HEK293 (cell line): ENCODE results near the gene GJA3.

Source experiments
- CTCF ChIA-PET: fragments of 350-600 bp; formaldehyde crosslinking; extraction: SDS; loops from one replicate; lab custom pipeline; 2021; ENCODE audit warnings: antibody characterized with exemption; lab: Yijun Ruan, JAX
- POLR2A ChIA-PET: fragments of 300-600 bp; formaldehyde crosslinking; extraction: SDS; loops from one replicate; lab custom pipeline; 2020; ENCODE audit warnings: antibody characterized with exemption, inconsistent platforms; lab: Yijun Ruan, JAX
- H3K27ac ChIP-seq: fragments of 200-500 bp; sonication (Bioruptor generic); 2 replicates; pipeline ENCODE4 v1.5.1; 2014; ENCODE audit warnings: low read depth, low read length, control low read depth, inconsistent platforms; ENCODE audit errors: extremely low read depth
- H3K36me3 ChIP-seq, 2 experiments: fragments of 200-500 bp in 1 of 2; sonication (Bioruptor generic) in 1 of 2; 1 replicate in 1 of 2; 2 replicates in 1 of 2; pipeline ENCODE4 v1.5.1; 2014 to 2017; ENCODE audit warnings: inconsistent platforms in 2 of 2, low read length in 2 of 2; ENCODE audit not compliant: control insufficient read depth in 2 of 2, insufficient read depth in 1 of 2
- H3K4me1 ChIP-seq: fragments of 200-500 bp; sonication (Bioruptor generic); 2 replicates; pipeline ENCODE4 v1.5.1; 2014; ENCODE audit warnings: mild to moderate bottlenecking, low read length, inconsistent platforms; ENCODE audit not compliant: control insufficient read depth, insufficient read depth
- H3K4me3 ChIP-seq: 2 replicates; pipeline ENCODE4 v1.5.1; 2011; ENCODE audit warnings: low read depth, mild to moderate bottlenecking, control low read depth, low read length, moderate library complexity
- H3K9me3 ChIP-seq: fragments of 200-500 bp; sonication (Bioruptor generic); 2 replicates; pipeline ENCODE4 v1.5.1; 2014; ENCODE audit warnings: low read depth, low read length, inconsistent platforms; ENCODE audit not compliant: control insufficient read depth, insufficient read depth
- KLF7 ChIP-seq: fragments of 450-650 bp; formaldehyde crosslinking; IDR thresholded peaks from 2 replicates; pipeline ENCODE4 v1.5.1; 2016; ENCODE audit warnings: missing biosample characterization, missing genetic modification characterization, borderline replicate concordance
- SP3 ChIP-seq: fragments of 450-650 bp; formaldehyde crosslinking; IDR thresholded peaks from 2 replicates; pipeline ENCODE4 v1.5.1; 2016; ENCODE audit warnings: missing biosample characterization, missing genetic modification characterization
- ZIC2 ChIP-seq: fragments of 450-650 bp; formaldehyde crosslinking; IDR thresholded peaks from 2 replicates; pipeline ENCODE4 v1.5.1; 2016; ENCODE audit warnings: missing biosample characterization, missing genetic modification characterization
- ZNF155 ChIP-seq: fragments of 450-650 bp; formaldehyde crosslinking; IDR thresholded peaks from 2 replicates; pipeline ENCODE4 v1.5.1; 2016; ENCODE audit warnings: missing biosample characterization, missing genetic modification characterization
- ZNF169 ChIP-seq: fragments of 450-650 bp; formaldehyde crosslinking; IDR thresholded peaks from 2 replicates; pipeline ENCODE4 v1.5.1; 2016; ENCODE audit warnings: missing biosample characterization, missing genetic modification characterization
- ZNF24 ChIP-seq: fragments of 450-650 bp; formaldehyde crosslinking; IDR thresholded peaks from 2 replicates; pipeline ENCODE4 v1.5.1; 2016; ENCODE audit warnings: missing biosample characterization, missing genetic modification characterization
- ZNF266 ChIP-seq: fragments of 450-650 bp; formaldehyde crosslinking; IDR thresholded peaks from 2 replicates; pipeline ENCODE4 v1.5.1; 2016; ENCODE audit warnings: missing biosample characterization, missing genetic modification characterization, low read depth
- ZNF292 ChIP-seq: fragments of 450-650 bp; formaldehyde crosslinking; IDR thresholded peaks from 2 replicates; pipeline ENCODE4 v1.5.1; 2016; ENCODE audit warnings: low read depth, missing biosample characterization, missing genetic modification characterization, borderline replicate concordance
- ZNF37A ChIP-seq: fragments of 450-650 bp; IDR thresholded peaks from 2 replicates; pipeline ENCODE4 v1.5.1; 2018; ENCODE audit warnings: missing biosample characterization, missing genetic modification characterization
- ZNF404 ChIP-seq: fragments of 450-650 bp; formaldehyde crosslinking; IDR thresholded peaks from 2 replicates; pipeline ENCODE4 v1.5.1; 2017; ENCODE audit warnings: missing biosample characterization, missing genetic modification characterization
- ZNF501 ChIP-seq: fragments of 450-650 bp; formaldehyde crosslinking; IDR thresholded peaks from 2 replicates; pipeline ENCODE4 v1.5.1; 2016; ENCODE audit warnings: missing biosample characterization, missing genetic modification characterization
- ZNF544 ChIP-seq: fragments of 450-650 bp; formaldehyde crosslinking; IDR thresholded peaks from 2 replicates; pipeline ENCODE4 v1.5.0; 2017; ENCODE audit warnings: missing biosample characterization, missing genetic modification characterization
- ZNF571 ChIP-seq: fragments of 450-650 bp; formaldehyde crosslinking; IDR thresholded peaks from 2 replicates; pipeline ENCODE4 v1.5.0; 2017; ENCODE audit warnings: missing biosample characterization, missing genetic modification characterization
- ZNF585B ChIP-seq: fragments of 450-650 bp; formaldehyde crosslinking; IDR thresholded peaks from 2 replicates; pipeline ENCODE4 v1.5.1; 2016; ENCODE audit warnings: missing biosample characterization, missing genetic modification characterization
- ZNF600 ChIP-seq: fragments of 450-650 bp; formaldehyde crosslinking; IDR thresholded peaks from 2 replicates; pipeline ENCODE4 v1.5.1; 2016; ENCODE audit warnings: missing biosample characterization, missing genetic modification characterization
- ZNF610 ChIP-seq: fragments of 450-650 bp; formaldehyde crosslinking; IDR thresholded peaks from 2 replicates; pipeline ENCODE4 v1.5.1; 2016; ENCODE audit warnings: missing biosample characterization, missing genetic modification characterization, borderline replicate concordance
- ZNF776 ChIP-seq: fragments of 450-650 bp; formaldehyde crosslinking; IDR thresholded peaks from 2 replicates; pipeline ENCODE4 v1.5.0; 2017; ENCODE audit warnings: missing biosample characterization, missing genetic modification characterization, borderline replicate concordance
- TF ChIP-seq, protein P1 (sequence below): fragments of 450-650 bp; formaldehyde crosslinking; IDR thresholded peaks from 2 replicates; pipeline ENCODE4 v1.5.0; 2017; ENCODE audit warnings: missing biosample characterization, missing genetic modification characterization, borderline replicate concordance
- TF ChIP-seq, protein P2 (sequence below): fragments of 450-650 bp; formaldehyde crosslinking; IDR thresholded peaks from 2 replicates; pipeline ENCODE4 v1.5.1; 2016; ENCODE audit warnings: missing biosample characterization, missing genetic modification characterization
- TF ChIP-seq, protein P3 (sequence below): sonication (generic); formaldehyde crosslinking; IDR thresholded peaks from 2 replicates; pipeline ENCODE4 v1.8.1; 2022; ENCODE audit warnings: mild to moderate bottlenecking, moderate library complexity, missing genetic modification reagents
- TF ChIP-seq, protein P4 (sequence below): fragments of 450-650 bp; formaldehyde crosslinking; IDR thresholded peaks from 2 replicates; pipeline ENCODE4 v1.5.1; 2016; ENCODE audit warnings: missing biosample characterization, missing genetic modification characterization
- TF ChIP-seq, protein P5 (sequence below): fragments of 450-650 bp; formaldehyde crosslinking; IDR thresholded peaks from 2 replicates; pipeline ENCODE4 v1.5.1; 2016; ENCODE audit warnings: missing biosample characterization, missing genetic modification characterization

The GJA3 gene

DNA sequence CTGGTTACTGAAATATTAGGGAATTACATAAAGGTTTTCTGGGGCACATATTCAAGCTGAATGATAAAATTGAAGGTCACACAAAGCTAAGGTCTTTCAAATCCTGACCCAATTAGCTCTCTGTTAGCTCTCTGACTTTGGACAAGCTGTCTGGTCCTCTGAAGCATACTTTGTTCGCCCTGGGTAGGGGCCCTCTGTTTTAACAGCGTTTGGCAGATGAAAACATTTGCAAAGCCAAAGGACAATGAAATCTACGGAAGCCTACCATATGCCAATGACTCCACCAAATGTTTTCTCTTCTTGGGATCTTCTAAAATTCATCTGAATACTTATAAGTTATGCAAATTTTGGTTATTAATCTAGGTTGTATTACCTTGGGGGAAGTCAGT lies 14.5 kb upstream of the GJA3 start:
- TF ChIP-seq ZNF37A (tag by site-specific recombination) (no peak), ZNF266 (tag by site-specific recombination) (no peak), ZNF155 (tag by site-specific recombination) (no peak), ZNF610 (tag by site-specific recombination) (no peak), ZNF292 (tag by site-specific recombination) (no peak), SP3 (tag by site-specific recombination) (no peak), ZNF544 (tag by site-specific recombination) (no peak), ZNF571 (no peak), ZNF169 (tag by site-specific recombination) (no peak)
- TF ChIP-seq, protein P1, sequence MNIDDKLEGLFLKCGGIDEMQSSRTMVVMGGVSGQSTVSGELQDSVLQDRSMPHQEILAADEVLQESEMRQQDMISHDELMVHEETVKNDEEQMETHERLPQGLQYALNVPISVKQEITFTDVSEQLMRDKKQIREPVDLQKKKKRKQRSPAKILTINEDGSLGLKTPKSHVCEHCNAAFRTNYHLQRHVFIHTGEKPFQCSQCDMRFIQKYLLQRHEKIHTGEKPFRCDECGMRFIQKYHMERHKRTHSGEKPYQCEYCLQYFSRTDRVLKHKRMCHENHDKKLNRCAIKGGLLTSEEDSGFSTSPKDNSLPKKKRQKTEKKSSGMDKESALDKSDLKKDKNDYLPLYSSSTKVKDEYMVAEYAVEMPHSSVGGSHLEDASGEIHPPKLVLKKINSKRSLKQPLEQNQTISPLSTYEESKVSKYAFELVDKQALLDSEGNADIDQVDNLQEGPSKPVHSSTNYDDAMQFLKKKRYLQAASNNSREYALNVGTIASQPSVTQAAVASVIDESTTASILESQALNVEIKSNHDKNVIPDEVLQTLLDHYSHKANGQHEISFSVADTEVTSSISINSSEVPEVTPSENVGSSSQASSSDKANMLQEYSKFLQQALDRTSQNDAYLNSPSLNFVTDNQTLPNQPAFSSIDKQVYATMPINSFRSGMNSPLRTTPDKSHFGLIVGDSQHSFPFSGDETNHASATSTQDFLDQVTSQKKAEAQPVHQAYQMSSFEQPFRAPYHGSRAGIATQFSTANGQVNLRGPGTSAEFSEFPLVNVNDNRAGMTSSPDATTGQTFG (tag by site-specific recombination): no peak
- TF ChIP-seq, protein P2, sequence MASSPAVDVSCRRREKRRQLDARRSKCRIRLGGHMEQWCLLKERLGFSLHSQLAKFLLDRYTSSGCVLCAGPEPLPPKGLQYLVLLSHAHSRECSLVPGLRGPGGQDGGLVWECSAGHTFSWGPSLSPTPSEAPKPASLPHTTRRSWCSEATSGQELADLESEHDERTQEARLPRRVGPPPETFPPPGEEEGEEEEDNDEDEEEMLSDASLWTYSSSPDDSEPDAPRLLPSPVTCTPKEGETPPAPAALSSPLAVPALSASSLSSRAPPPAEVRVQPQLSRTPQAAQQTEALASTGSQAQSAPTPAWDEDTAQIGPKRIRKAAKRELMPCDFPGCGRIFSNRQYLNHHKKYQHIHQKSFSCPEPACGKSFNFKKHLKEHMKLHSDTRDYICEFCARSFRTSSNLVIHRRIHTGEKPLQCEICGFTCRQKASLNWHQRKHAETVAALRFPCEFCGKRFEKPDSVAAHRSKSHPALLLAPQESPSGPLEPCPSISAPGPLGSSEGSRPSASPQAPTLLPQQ: no peak
- TF ChIP-seq, protein P3, sequence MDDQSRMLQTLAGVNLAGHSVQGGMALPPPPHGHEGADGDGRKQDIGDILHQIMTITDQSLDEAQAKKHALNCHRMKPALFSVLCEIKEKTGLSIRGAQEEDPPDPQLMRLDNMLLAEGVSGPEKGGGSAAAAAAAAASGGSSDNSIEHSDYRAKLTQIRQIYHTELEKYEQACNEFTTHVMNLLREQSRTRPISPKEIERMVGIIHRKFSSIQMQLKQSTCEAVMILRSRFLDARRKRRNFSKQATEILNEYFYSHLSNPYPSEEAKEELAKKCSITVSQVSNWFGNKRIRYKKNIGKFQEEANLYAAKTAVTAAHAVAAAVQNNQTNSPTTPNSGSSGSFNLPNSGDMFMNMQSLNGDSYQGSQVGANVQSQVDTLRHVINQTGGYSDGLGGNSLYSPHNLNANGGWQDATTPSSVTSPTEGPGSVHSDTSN (CRISPR knock-in tag): no peak
- H3K4me3 ChIP-seq: no peak overlapping the region
- no peaks in the 10 kb centered on the region for H3K36me3 ChIP-seq
- CTCF ChIA-PET: interaction anchor here (1.1 kb wide), 1 partner anchor 12 kb away, joined by 3 read pairs; no protein-coding TSS in a partner anchor
- no peaks in the 10 kb centered on the region for H3K9me3 ChIP-seq
- peak overlapping the region; percentile 8; the same call in 1 of the 2 replicates for H3K27ac ChIP-seq
- peaks cover 8% of the 10 kb centered on the region; the same call in 1 of the 2 replicates for H3K4me1 ChIP-seq
- POLR2A ChIA-PET: no interaction called here

DNA sequence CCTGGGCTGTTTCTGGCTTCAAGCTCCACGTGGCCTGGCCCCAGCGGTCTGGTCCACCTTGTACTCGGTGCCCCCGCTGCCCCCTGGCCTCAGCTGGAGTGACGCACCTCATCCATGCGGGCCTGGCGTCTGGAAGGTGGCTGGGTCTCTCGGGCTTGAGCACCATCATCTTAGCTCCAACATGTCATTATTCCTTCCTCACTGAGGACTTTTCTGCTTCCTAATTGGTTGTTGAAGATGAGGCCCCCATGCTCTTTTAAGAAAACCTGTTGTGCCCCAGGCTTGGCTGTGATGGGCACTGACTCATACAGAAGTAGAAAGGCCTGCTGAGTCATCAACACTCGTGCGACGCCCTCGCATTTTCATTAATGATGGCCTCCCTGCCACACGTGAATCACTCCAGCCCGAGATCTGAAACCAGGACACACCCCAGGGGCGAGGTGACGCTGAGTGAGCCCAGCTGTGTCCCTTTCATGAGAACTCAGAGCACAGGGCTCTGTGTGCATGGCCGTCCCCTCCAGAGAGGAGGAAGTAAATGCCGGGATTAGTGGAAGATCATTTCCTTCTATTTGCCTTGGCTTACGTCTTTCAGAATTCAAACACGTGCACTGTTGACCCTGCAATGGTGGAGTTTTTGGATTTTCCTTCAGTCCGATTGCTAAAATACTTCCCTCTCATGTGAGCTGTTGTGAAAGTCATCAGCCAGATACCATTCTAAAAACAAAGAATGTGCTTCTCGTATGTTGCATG lies 14.0 kb upstream of the GJA3 start:
- peaks cover 8% of the 10 kb centered on the region; the same call in 1 of the 2 replicates for H3K4me1 ChIP-seq
- no peaks in the 10 kb centered on the region for H3K9me3 ChIP-seq
- ChIA-PET CTCF (interaction anchor here (1.1 kb wide), 1 partner anchor 12 kb away, joined by 3 read pairs; no protein-coding TSS in a partner anchor), POLR2A (no interaction called here)
- H3K4me3 ChIP-seq: no peak overlapping the region
- no peaks in the 10 kb centered on the region for H3K36me3 ChIP-seq
- peak overlapping the region; percentile 8; the same call in 1 of the 2 replicates for H3K27ac ChIP-seq
- TF ChIP-seq ZNF501: peak; percentile 68; the same call in 1 of the 2 replicates
- no peak for TF ChIP-seq ZNF776 (tag by site-specific recombination)
- TF ChIP-seq, protein P4, sequence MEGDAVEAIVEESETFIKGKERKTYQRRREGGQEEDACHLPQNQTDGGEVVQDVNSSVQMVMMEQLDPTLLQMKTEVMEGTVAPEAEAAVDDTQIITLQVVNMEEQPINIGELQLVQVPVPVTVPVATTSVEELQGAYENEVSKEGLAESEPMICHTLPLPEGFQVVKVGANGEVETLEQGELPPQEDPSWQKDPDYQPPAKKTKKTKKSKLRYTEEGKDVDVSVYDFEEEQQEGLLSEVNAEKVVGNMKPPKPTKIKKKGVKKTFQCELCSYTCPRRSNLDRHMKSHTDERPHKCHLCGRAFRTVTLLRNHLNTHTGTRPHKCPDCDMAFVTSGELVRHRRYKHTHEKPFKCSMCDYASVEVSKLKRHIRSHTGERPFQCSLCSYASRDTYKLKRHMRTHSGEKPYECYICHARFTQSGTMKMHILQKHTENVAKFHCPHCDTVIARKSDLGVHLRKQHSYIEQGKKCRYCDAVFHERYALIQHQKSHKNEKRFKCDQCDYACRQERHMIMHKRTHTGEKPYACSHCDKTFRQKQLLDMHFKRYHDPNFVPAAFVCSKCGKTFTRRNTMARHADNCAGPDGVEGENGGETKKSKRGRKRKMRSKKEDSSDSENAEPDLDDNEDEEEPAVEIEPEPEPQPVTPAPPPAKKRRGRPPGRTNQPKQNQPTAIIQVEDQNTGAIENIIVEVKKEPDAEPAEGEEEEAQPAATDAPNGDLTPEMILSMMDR (tag by site-specific recombination): no peak
- TF ChIP-seq, protein P2: peak; percentile 96
- peak; percentile 73 for TF ChIP-seq ZNF600 (tag by site-specific recombination)
- no peak for TF ChIP-seq ZNF585B
- TF ChIP-seq ZNF404: no peak
- peak; percentile 79 for TF ChIP-seq ZIC2 (tag by site-specific recombination)
- peak; percentile 51; the same call in 1 of the 2 replicates for TF ChIP-seq ZNF24 (tag by site-specific recombination)
- TF ChIP-seq, protein P5, sequence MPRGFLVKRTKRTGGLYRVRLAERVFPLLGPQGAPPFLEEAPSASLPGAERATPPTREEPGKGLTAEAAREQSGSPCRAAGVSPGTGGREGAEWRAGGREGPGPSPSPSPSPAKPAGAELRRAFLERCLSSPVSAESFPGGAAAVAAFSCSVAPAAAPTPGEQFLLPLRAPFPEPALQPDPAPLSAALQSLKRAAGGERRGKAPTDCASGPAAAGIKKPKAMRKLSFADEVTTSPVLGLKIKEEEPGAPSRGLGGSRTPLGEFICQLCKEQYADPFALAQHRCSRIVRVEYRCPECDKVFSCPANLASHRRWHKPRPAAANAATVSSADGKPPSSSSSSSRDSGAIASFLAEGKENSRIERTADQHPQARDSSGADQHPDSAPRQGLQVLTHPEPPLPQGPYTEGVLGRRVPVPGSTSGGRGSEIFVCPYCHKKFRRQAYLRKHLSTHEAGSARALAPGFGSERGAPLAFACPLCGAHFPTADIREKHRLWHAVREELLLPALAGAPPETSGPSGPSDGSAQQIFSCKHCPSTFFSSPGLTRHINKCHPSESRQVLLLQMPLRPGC (tag by site-specific recombination): peak; percentile 57
- TF ChIP-seq KLF7: 0 out of 2 replicates have a peak, but pooled peaks have one; percentile 31
